NAMALWA (cell line): ENCODE data around the gene NRBF2.
A peak's percentile ranks its signal among the peaks of the same experiment; 100 is the strongest.
"Not testable (repeated sequence)": the region's sequence is repeated elsewhere in the genome, so short reads cannot be mapped to it uniquely, and the experiment has no call there.

Experiments used
- DNase-seq: peaks from one replicate; pipeline ENCODE4 v3.0.0-alpha.2; 2015; ENCODE audit warnings: low spot score

The NRBF2 gene

GRCh38 chr10:63133056-63133820, at the start of gene NRBF2:
Gene NRBF2, plus strand, starts transcription at chr10:63133328. Its CDS starts 143 bp downstream, at chr10:63133471.
- DNase-seq = peak; percentile 100

- not testable (repeated sequence) for DNase-seq
Observed at GRCh38 chr10:63083406-63083805, 49.7 kb upstream of the NRBF2 start.

GRCh38 chr10:63083904-63084689, 49.0 kb upstream of the NRBF2 start:
- peak; percentile 84 for DNase-seq

GRCh38 chr10:63084690-63085382, 48.3 kb upstream of the NRBF2 start:
- DNase-seq = no peak

GRCh38 chr10:63093227-63093626, 39.9 kb upstream of the NRBF2 start:
- DNase-seq = no peak

GRCh38 chr10:63094405-63094804, 38.7 kb upstream of the NRBF2 start:
- no peak for DNase-seq

GRCh38 chr10:63094881-63095280, 38.2 kb upstream of the NRBF2 start:
- DNase-seq = no peak

- no peak for DNase-seq
Observed at GRCh38 chr10:63099734-63100133, 33.4 kb upstream of the NRBF2 start.

- DNase-seq = not testable (repeated sequence)
Observed at GRCh38 chr10:63101091-63101490, 32.0 kb upstream of the NRBF2 start.

GRCh38 chr10:63102279-63102883, 30.7 kb upstream of the NRBF2 start:
- DNase-seq = not testable (repeated sequence)

- not testable (repeated sequence) for DNase-seq
Observed at GRCh38 chr10:63103178-63103577, 29.9 kb upstream of the NRBF2 start.

- no peak for DNase-seq
Observed at GRCh38 chr10:63103971-63104409, 29.1 kb upstream of the NRBF2 start.

GRCh38 chr10:63105225-63106110, 27.7 kb upstream of the NRBF2 start:
- no peak for DNase-seq

GRCh38 chr10:63106111-63106755, 26.9 kb upstream of the NRBF2 start:
- no peak for DNase-seq

- no peak for DNase-seq
Observed at GRCh38 chr10:63107943-63108437, 25.1 kb upstream of the NRBF2 start.

GRCh38 chr10:63110940-63111339, 22.2 kb upstream of the NRBF2 start:
- DNase-seq = no peak

- DNase-seq = no peak
Observed at GRCh38 chr10:63114031-63114814, 18.9 kb upstream of the NRBF2 start.

GRCh38 chr10:63115732-63116383, 17.3 kb upstream of the NRBF2 start:
- no peak for DNase-seq

GRCh38 chr10:63116452-63117072, 16.6 kb upstream of the NRBF2 start:
- no peak for DNase-seq
